Endometrial microvascular endothelial cells (primary cell): ENCODE measurements around the gene SYNPO2L. TPM values are rescaled to one million over a fixed set of nuclear protein-coding genes. Genes with fewer than 3 reads are reported as not detected.
"Not testable (repeated sequence)": the region's sequence is repeated elsewhere in the genome, so short reads cannot be mapped to it uniquely, and the experiment has no call there.

ENCODE experiments used
- in situ Hi-C: cut with HindIII; loops from 2 replicates; pipeline ENCODE4 v1.10.0; 2017; ENCODE audit warnings: low sequenced_read_pairs, low pct_unique_long_range_greater_than_20kb; ENCODE audit errors: inconsistent ontology term
- total RNA-seq: library from RNA; depleted of rRNA; stranded (reverse); fragments of >200 nt; gene quantifications from one replicate; pipeline ENCODE4 v1.2.3, GENCODE V29; 2015; ENCODE audit errors: inconsistent ontology term

The SYNPO2L gene
- total RNA-seq, 1 donor from 2014 or later, result not detected

GRCh38 chr10:73625884-73626752 is 29.7 kb downstream of the SYNPO2L start:
- in situ Hi-C loops, result no loop called here

GRCh38 chr10:73625004-73625883 is 30.6 kb downstream of the SYNPO2L start:
- in situ Hi-C loops, result no loop called here

- in situ Hi-C loops, result no loop called here
Measured at GRCh38 chr10:73623056-73623455, 32.8 kb downstream of the SYNPO2L start.

- in situ Hi-C loops, result not testable (repeated sequence)
Measured at GRCh38 chr10:73620974-73621373, 34.9 kb downstream of the SYNPO2L start.

- in situ Hi-C loops, result not testable (repeated sequence)
Measured at GRCh38 chr10:73617143-73617542, 38.7 kb downstream of the SYNPO2L start.

- in situ Hi-C loops, result no loop called here
Measured at GRCh38 chr10:73614720-73615119, 41.1 kb downstream of the SYNPO2L start.

- in situ Hi-C loops, result no loop called here
Measured at GRCh38 chr10:73609116-73609515, 46.7 kb downstream of the SYNPO2L start.

GRCh38 chr10:73601486-73601921 is 54.3 kb downstream of the SYNPO2L start:
- in situ Hi-C loops, result no loop called here

- in situ Hi-C loops, result no loop called here
Measured at GRCh38 chr10:73597346-73597745, 58.5 kb downstream of the SYNPO2L start.

Other genes starting within 250 kb of the SYNPO2L start
- gene ANXA7, start 242.0 kb downstream of the SYNPO2L start, total RNA-seq, result 120 TPM
- 0.37 TPM for gene MSS51, start 222.5 kb downstream of the SYNPO2L start, total RNA-seq
- 18.8 TPM for gene PPP3CB, start 160.0 kb downstream of the SYNPO2L start, total RNA-seq
- 6.9 TPM for gene USP54, start 64.7 kb downstream of the SYNPO2L start, total RNA-seq
- not detected for gene MYOZ1, start 14.6 kb downstream of the SYNPO2L start, total RNA-seq
- 1.0 TPM for gene AGAP5, start 42.1 kb upstream of the SYNPO2L start, total RNA-seq
- gene SEC24C, start 88.3 kb upstream of the SYNPO2L start, total RNA-seq, result 81.4 TPM
- gene CHCHD1, start 126.0 kb upstream of the SYNPO2L start, total RNA-seq, result 60.0 TPM
- 47.0 TPM for gene ZSWIM8, start 129.6 kb upstream of the SYNPO2L start, total RNA-seq
- gene NDST2, start 155.6 kb upstream of the SYNPO2L start, total RNA-seq, result 18.7 TPM
- gene CAMK2G, start 218.5 kb upstream of the SYNPO2L start, total RNA-seq, result 21.5 TPM